ENCODE measurements around the gene PRKG1. TPM values are rescaled to one million over a fixed set of nuclear protein-coding genes. Genes with fewer than 3 reads are reported as not detected.

PRKG1 gene
- total and polyA plus RNA-seq, 2 donors (not counting 1 experiment from before 2014, with no cell fraction given) = not detected

GRCh38 chr10:51103554-51104217 lies 29.4 kb downstream of the PRKG1 start:
- ChIA-PET POLR2A (no interaction called here), CTCF (no interaction called here)
- H3K36me3 ChIP-seq (replicated peaks in 1 of 2; ENCODE audit: control extremely low read depth in 1 of 2, control insufficient read depth in 1 of 2, extremely low read depth in 1 of 2, insufficient read depth in 2 of 2, low read length in 1 of 2) = no peaks in the 10 kb centered on the region
- H2AFZ ChIP-seq (ENCODE audit: insufficient read depth, low read depth, low read length, poor library complexity, severe bottlenecking) = no peak overlapping the region
- H3K27me3 Mint-ChIP-seq = peaks cover 5% of the 10 kb centered on the region
- H3K4me3 ChIP-seq (ENCODE audit: control extremely low read depth in 1 of 5, extremely low read depth in 1 of 5, insufficient read depth in 1 of 5, low read depth in 2 of 5, low read length in 4 of 5) = no peak overlapping the region
- H3K79me2 ChIP-seq (ENCODE audit: control insufficient read depth, insufficient read depth, low read length) = no peaks in the 10 kb centered on the region
- H3K4me1 Mint-ChIP-seq = no peaks in the 10 kb centered on the region
- ATAC-seq (ENCODE audit: low read depth) (no peak), DNase-seq (no peak)
- no peaks in the 10 kb centered on the region for H3K9me3 Mint-ChIP-seq (ENCODE audit: insufficient read depth)
- no peaks in the 10 kb centered on the region for H4K20me1 ChIP-seq (ENCODE audit: control insufficient read depth, insufficient read depth, low read length, poor library complexity, severe bottlenecking)
- no peak overlapping the region for H3K9ac ChIP-seq (ENCODE audit: low read length)
- WGBS (ENCODE audit: insufficient coverage) = 91% methylated on average over 1 of the region's 3 CpGs
- no peak for TF ChIP-seq CTCF (IDR thresholded peaks at IDR 0.05)
- TF ChIP-seq EZH2 (IDR thresholded peaks at IDR 0.05; ENCODE audit: borderline replicate concordance, insufficient read depth, low read depth, low read length, poor library complexity, severe bottlenecking) = no peak
- H3K4me2 ChIP-seq (replicated peaks; ENCODE audit: low read depth, low read length, poor library complexity, severe bottlenecking) = no peak overlapping the region
- no peaks in the 10 kb centered on the region for H3K9me3 ChIP-seq (ENCODE audit: control extremely low read depth in 1 of 3, control insufficient read depth in 2 of 3, insufficient read depth in 1 of 3, low read length in 2 of 3)
- no peaks in the 10 kb centered on the region for H3K27me3 ChIP-seq (replicated peaks in 1 of 4; ENCODE audit: control extremely low read depth in 1 of 4, control insufficient read depth in 3 of 4, insufficient read depth in 4 of 4, low read length in 3 of 4)
- H3K27ac ChIP-seq (ENCODE audit: low read length in 2 of 2) = no peak overlapping the region
- no peak overlapping the region for H3K4me3 Mint-ChIP-seq
- no peaks in the 10 kb centered on the region for H3K4me1 ChIP-seq (ENCODE audit: control insufficient read depth in 2 of 2, insufficient read depth in 2 of 2, low read length in 2 of 2)
- no peak overlapping the region for H3K27ac Mint-ChIP-seq
- intact Hi-C loops (cut with micrococcal nuclease) = no loop called here

GRCh38 chr10:51106311-51106945 lies 32.1 kb downstream of the PRKG1 start:
- 100% methylated on average over 3 of the region's 5 CpGs for WGBS (ENCODE audit: insufficient coverage)
- no peak overlapping the region for H2AFZ ChIP-seq (ENCODE audit: insufficient read depth, low read depth, low read length, poor library complexity, severe bottlenecking)

More at GRCh38 chr10:51106311-51106945, 32.1 kb downstream of the PRKG1 start:
- Histone ChIP-seq H3K27ac (ENCODE audit: low read length in 2 of 2) (no peak overlapping the region), H4K20me1 (ENCODE audit: control insufficient read depth, insufficient read depth, low read length, poor library complexity, severe bottlenecking) (no peaks in the 10 kb centered on the region), H3K27me3 (replicated peaks in 1 of 4; ENCODE audit: control extremely low read depth in 1 of 4, control insufficient read depth in 3 of 4, insufficient read depth in 4 of 4, low read length in 3 of 4) (no peaks in the 10 kb centered on the region), H3K4me1 (ENCODE audit: control insufficient read depth in 2 of 2, insufficient read depth in 2 of 2, low read length in 2 of 2) (no peaks in the 10 kb centered on the region), H3K4me3 (ENCODE audit: control extremely low read depth in 1 of 5, extremely low read depth in 1 of 5, insufficient read depth in 1 of 5, low read depth in 2 of 5, low read length in 4 of 5) (no peak overlapping the region), H3K36me3 (replicated peaks in 1 of 2; ENCODE audit: control extremely low read depth in 1 of 2, control insufficient read depth in 1 of 2, extremely low read depth in 1 of 2, insufficient read depth in 2 of 2, low read length in 1 of 2) (no peaks in the 10 kb centered on the region), H3K4me2 (replicated peaks; ENCODE audit: low read depth, low read length, poor library complexity, severe bottlenecking) (no peak overlapping the region), H3K9me3 (ENCODE audit: control extremely low read depth in 1 of 3, control insufficient read depth in 2 of 3, insufficient read depth in 1 of 3, low read length in 2 of 3) (no peaks in the 10 kb centered on the region), H3K9ac (ENCODE audit: low read length) (no peak overlapping the region), H3K79me2 (ENCODE audit: control insufficient read depth, insufficient read depth, low read length) (no peaks in the 10 kb centered on the region)
- Mint-ChIP-seq H3K9me3 (ENCODE audit: insufficient read depth) (no peaks in the 10 kb centered on the region), H3K4me3 (no peak overlapping the region), H3K27ac (no peak overlapping the region), H3K4me1 (no peaks in the 10 kb centered on the region), H3K27me3 (peaks cover 5% of the 10 kb centered on the region)
- intact Hi-C loops (cut with micrococcal nuclease) = no loop called here
- ChIA-PET CTCF (no interaction called here), POLR2A (no interaction called here)
- TF ChIP-seq EZH2 (IDR thresholded peaks at IDR 0.05; ENCODE audit: borderline replicate concordance, insufficient read depth, low read depth, low read length, poor library complexity, severe bottlenecking) = no peak
- DNase-seq = no peak
- ATAC-seq (ENCODE audit: low read depth) = no peak

Measured in B cell (primary cell).